D721Med (cell line): ENCODE results near the gene LYSMD4.

ENCODE experiments used
- DNase-seq: peaks from one replicate; pipeline ENCODE4 v3.0.0; 2011; ENCODE audit warnings: low spot score; ENCODE audit not compliant: insufficient read length
- FAIRE-seq: peaks from 2 replicates; lab custom pipeline; 2011; peaks lifted over from hg19 to GRCh38; lab: Jason Lieb, UNC
- CTCF ChIP-seq: IDR thresholded peaks from 2 replicates; pipeline ENCODE4 v1.5.1; 2012; ENCODE audit warnings: mild to moderate bottlenecking, control low read depth; ENCODE audit not compliant: insufficient read depth; ENCODE audit errors: missing control alignments

Gene LYSMD4

GRCh38 chr15:99731336-99732123, 1.7 kb downstream of the LYSMD4 start:
- DNase-seq, result no peak
- no peak for FAIRE-seq
- no peak for TF ChIP-seq CTCF

GRCh38 chr15:99729920-99730319, 3.3 kb downstream of the LYSMD4 start:
- DNase-seq (no peak), FAIRE-seq (no peak)
- peak; percentile 38 for TF ChIP-seq CTCF

- TF ChIP-seq CTCF, result no peak
- FAIRE-seq (no peak), DNase-seq (no peak)
Observed at GRCh38 chr15:99729327-99729726, 3.9 kb downstream of the LYSMD4 start.

GRCh38 chr15:99728916-99729315, 4.3 kb downstream of the LYSMD4 start:
- no peak for TF ChIP-seq CTCF
- FAIRE-seq (no peak), DNase-seq (no peak)

GRCh38 chr15:99727733-99728132, 5.5 kb downstream of the LYSMD4 start:
- TF ChIP-seq CTCF, result no peak
- FAIRE-seq (no peak), DNase-seq (no peak)

- no peak for TF ChIP-seq CTCF
- no peak for FAIRE-seq
- DNase-seq, result no peak
Observed at GRCh38 chr15:99727330-99727729, 5.9 kb downstream of the LYSMD4 start.

GRCh38 chr15:99726333-99726732, 6.9 kb downstream of the LYSMD4 start:
- FAIRE-seq (no peak), DNase-seq (no peak)
- TF ChIP-seq CTCF, result no peak
